ENCODE measurements around the gene ACBD4. TPM values are rescaled to one million over a fixed set of nuclear protein-coding genes. Genes with fewer than 3 reads are reported as not detected.

ACBD4 gene
- total RNA-seq, 1 experiment from 2014 or later, result 21.8 TPM

DNA sequence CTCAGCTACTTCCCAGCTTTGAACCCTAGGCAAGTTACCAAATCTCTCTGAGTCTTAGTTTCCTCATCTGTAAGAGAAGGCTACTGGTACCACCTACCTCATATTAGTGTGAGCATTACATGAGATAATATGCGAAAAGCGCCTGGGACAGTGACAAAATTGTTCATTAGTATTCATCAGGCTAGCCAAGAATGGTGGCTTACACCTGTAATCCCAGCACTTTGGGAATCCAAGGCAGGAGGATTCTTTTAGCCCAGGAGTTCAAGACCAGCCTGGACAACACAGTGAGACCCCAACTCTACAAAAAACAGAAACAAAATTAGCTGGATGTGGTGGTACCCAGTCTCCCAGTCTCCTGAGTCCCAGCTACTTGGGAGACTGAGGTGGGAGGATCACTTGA is 6.5 kb upstream of the ACBD4 start:
- Mint-ChIP-seq H3K4me3 (ENCODE audit: low read depth, unreplicated experiment) (no peak overlapping the region), H3K36me3 (ENCODE audit: insufficient read depth, unreplicated experiment) (peaks cover 49% of the 10 kb centered on the region), H3K27me3 (ENCODE audit: unreplicated experiment) (no peaks in the 10 kb centered on the region), H3K27ac (ENCODE audit: unreplicated experiment) (peak overlapping the region; percentile 29), H3K4me1 (ENCODE audit: low read depth, unreplicated experiment) (peaks cover 55% of the 10 kb centered on the region), H3K9me3 (ENCODE audit: low read depth, unreplicated experiment) (no peaks in the 10 kb centered on the region)
- no peak for DNase-seq
- TF ChIP-seq, protein P1, sequence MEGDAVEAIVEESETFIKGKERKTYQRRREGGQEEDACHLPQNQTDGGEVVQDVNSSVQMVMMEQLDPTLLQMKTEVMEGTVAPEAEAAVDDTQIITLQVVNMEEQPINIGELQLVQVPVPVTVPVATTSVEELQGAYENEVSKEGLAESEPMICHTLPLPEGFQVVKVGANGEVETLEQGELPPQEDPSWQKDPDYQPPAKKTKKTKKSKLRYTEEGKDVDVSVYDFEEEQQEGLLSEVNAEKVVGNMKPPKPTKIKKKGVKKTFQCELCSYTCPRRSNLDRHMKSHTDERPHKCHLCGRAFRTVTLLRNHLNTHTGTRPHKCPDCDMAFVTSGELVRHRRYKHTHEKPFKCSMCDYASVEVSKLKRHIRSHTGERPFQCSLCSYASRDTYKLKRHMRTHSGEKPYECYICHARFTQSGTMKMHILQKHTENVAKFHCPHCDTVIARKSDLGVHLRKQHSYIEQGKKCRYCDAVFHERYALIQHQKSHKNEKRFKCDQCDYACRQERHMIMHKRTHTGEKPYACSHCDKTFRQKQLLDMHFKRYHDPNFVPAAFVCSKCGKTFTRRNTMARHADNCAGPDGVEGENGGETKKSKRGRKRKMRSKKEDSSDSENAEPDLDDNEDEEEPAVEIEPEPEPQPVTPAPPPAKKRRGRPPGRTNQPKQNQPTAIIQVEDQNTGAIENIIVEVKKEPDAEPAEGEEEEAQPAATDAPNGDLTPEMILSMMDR (IDR thresholded peaks at IDR 0.05; ENCODE audit: unreplicated experiment), result no peak
- no TSS peak for BruUV-seq (replicated peaks)
- intact Hi-C loops (cut with micrococcal nuclease; ENCODE audit: unreplicated experiment), result no loop called here
- CTCF ChIA-PET, result interaction anchor here (1.2 kb wide), 1 partner anchor 10 kb away, joined by 3 read pairs; no protein-coding TSS in a partner anchor

DNA sequence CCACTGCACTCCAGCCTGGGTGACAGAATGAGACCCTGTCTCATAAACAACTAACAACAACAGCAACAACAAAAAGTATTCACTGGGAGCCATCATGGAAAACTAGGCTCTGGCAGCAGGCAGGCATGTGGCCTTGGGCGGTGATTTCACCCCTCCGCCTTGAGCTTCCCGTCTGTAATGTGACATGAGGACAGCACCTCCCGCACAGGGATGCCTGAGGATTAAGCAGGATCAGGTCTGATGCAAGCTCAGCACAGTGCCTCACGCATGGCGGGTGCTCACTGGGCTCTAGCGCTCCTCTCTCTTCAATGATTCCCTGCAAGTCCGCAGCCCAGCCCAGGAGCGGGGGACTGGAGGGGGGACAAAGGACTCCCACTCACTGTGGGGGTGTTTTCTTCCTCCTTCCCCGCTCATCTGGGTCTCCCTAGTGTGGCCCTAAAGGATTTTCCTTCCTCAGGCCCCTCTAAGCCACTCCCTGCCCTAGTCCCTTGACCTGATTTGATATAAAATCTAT is 6.0 kb upstream of the ACBD4 start:
- Mint-ChIP-seq H3K4me1 (ENCODE audit: low read depth, unreplicated experiment) (peaks cover 50% of the 10 kb centered on the region), H3K27ac (ENCODE audit: unreplicated experiment) (peak overlapping the region; percentile 29), H3K9me3 (ENCODE audit: low read depth, unreplicated experiment) (no peaks in the 10 kb centered on the region), H3K27me3 (ENCODE audit: unreplicated experiment) (no peaks in the 10 kb centered on the region), H3K4me3 (ENCODE audit: low read depth, unreplicated experiment) (no peak overlapping the region), H3K36me3 (ENCODE audit: insufficient read depth, unreplicated experiment) (peaks cover 45% of the 10 kb centered on the region)
- intact Hi-C loops (cut with micrococcal nuclease; ENCODE audit: unreplicated experiment), result no loop called here
- BruUV-seq (replicated peaks), result no TSS peak
- CTCF ChIA-PET, result interaction anchor here (1.2 kb wide), 1 partner anchor 11 kb away, joined by 3 read pairs; no protein-coding TSS in a partner anchor
- TF ChIP-seq, protein P1 (IDR thresholded peaks at IDR 0.05; ENCODE audit: unreplicated experiment), result no peak
- DNase-seq, result no peak

DNA sequence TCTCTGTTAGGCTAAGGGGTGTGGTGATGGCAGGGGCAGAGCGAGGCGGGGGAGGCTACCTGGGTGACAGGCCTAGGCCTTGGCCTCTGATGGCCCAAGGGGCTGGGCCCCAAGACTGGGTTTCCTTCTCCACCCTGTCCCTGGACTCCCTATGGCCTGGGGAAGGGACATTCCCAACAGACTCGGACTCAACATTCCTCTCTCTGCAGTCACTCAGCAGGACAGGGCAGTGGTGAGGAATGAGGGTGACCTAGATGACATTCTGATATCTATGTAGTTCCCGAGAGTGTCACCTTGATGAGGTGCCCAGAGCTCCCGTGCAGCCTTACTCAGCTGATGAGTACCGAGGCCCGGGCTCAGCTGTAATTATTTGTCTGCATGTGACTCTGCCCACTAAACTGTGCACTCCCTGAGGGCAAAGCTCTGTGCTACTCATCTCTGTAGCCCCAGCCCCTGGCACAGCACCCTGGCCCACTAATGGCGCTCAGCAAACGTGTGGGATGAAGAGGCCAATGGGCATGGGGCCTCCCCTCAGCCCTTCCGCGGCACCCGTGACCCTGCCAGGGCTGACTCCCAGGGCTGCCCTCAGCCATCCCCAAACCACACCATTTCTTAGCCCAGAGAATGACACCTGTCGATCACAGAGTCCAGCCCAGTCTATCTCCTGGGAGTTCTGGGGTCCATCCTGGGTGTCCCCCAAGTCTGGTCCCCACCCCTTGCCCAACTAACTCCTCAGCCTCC is 5.4 kb upstream of the ACBD4 start:
- intact Hi-C loops (cut with micrococcal nuclease; ENCODE audit: unreplicated experiment), result loop anchor here (2.0 to 10.0 kb wide), 5 partner anchors 21 to 355 kb away; partner anchors contain the start of genes DCAKD and GFAP
- peak overlapping the region; percentile 29 for H3K27ac Mint-ChIP-seq (ENCODE audit: unreplicated experiment)
- no TSS peak for BruUV-seq (replicated peaks)
- H3K36me3 Mint-ChIP-seq (ENCODE audit: insufficient read depth, unreplicated experiment), result peaks cover 43% of the 10 kb centered on the region
- peak overlapping the region; percentile 88 for H3K4me3 Mint-ChIP-seq (ENCODE audit: low read depth, unreplicated experiment)
- CTCF ChIA-PET, result interaction anchor here (1.2 kb wide), 1 partner anchor 11 kb away, joined by 3 read pairs; no protein-coding TSS in a partner anchor
- DNase-seq, result peak; percentile 53
- H3K27me3 Mint-ChIP-seq (ENCODE audit: unreplicated experiment), result no peaks in the 10 kb centered on the region
- no peaks in the 10 kb centered on the region for H3K9me3 Mint-ChIP-seq (ENCODE audit: low read depth, unreplicated experiment)
- H3K4me1 Mint-ChIP-seq (ENCODE audit: low read depth, unreplicated experiment), result peaks cover 46% of the 10 kb centered on the region
- TF ChIP-seq, protein P1 (IDR thresholded peaks at IDR 0.05; ENCODE audit: unreplicated experiment), result no peak

DNA sequence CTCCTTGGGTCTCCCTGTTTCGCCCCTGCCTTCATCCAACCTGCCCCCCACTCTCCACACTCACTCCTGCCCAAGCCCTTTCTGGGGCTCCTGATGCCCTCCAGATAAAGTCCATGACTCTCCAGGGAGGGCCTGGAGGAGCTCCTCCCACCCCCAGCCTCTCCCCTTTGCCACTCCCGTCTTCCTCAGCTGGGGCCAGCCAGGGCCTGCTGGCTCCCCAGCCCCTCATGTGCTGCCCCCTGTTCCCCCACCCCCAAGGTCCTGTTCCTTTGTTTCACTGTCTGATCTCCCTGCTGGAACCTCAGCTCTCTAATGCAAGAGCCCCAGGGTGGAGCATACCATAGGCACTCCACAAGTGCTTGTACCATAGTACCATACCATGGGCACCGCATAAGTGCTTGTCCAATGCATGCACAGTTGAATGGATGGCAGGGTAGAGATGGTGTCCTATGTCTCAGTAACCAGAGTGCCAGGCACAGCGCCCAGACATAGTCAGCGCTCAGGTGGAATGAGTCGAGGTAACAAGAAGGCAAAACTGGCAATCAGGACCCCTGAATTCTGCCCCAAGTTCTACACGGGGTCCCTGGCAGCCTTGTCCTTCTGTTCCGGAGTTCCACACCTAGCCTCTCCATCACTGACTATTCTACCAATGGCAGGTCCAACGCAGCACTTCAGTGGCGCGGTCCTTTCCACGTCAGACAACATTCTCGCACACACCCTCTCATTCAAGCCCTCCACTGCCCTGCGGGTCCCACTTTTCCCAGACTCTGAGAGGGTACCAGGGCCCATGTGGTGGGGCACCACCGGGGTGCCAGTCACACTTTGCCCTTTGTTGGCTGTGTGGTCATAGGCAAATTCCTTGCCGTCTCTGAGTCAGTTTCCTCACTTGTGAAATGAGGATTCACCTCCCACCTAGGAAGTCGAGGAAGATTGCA is 4.5 kb upstream of the ACBD4 start:
- intact Hi-C loops (cut with micrococcal nuclease; ENCODE audit: unreplicated experiment), result loop anchor here (2.0 to 10.0 kb wide), 5 partner anchors 22 to 356 kb away; partner anchors contain the start of genes DCAKD and GFAP
- TF ChIP-seq, protein P1 (IDR thresholded peaks at IDR 0.05; ENCODE audit: unreplicated experiment), result no peak
- Mint-ChIP-seq H3K9me3 (ENCODE audit: low read depth, unreplicated experiment) (no peaks in the 10 kb centered on the region), H3K4me3 (ENCODE audit: low read depth, unreplicated experiment) (peak overlapping the region; percentile 88), H3K4me1 (ENCODE audit: low read depth, unreplicated experiment) (peaks cover 47% of the 10 kb centered on the region), H3K27ac (ENCODE audit: unreplicated experiment) (peak overlapping the region; percentile 8), H3K27me3 (ENCODE audit: unreplicated experiment) (no peaks in the 10 kb centered on the region), H3K36me3 (ENCODE audit: insufficient read depth, unreplicated experiment) (peaks cover 52% of the 10 kb centered on the region)
- TSS peak; percentile 49 for BruUV-seq (replicated peaks)
- DNase-seq, result no peak
- CTCF ChIA-PET, result interaction anchor here (0.7 kb wide), 1 partner anchor 219 kb away, joined by 3 read pairs; no protein-coding TSS in a partner anchor
